Measurements from ENCODE around the gene SCMH1. TPM values are rescaled to one million over a fixed set of nuclear protein-coding genes. Genes with fewer than 3 reads are reported as not detected.

Gene SCMH1
- total RNA-seq, 1 experiment from 2014 or later = 19.4 TPM

DNA sequence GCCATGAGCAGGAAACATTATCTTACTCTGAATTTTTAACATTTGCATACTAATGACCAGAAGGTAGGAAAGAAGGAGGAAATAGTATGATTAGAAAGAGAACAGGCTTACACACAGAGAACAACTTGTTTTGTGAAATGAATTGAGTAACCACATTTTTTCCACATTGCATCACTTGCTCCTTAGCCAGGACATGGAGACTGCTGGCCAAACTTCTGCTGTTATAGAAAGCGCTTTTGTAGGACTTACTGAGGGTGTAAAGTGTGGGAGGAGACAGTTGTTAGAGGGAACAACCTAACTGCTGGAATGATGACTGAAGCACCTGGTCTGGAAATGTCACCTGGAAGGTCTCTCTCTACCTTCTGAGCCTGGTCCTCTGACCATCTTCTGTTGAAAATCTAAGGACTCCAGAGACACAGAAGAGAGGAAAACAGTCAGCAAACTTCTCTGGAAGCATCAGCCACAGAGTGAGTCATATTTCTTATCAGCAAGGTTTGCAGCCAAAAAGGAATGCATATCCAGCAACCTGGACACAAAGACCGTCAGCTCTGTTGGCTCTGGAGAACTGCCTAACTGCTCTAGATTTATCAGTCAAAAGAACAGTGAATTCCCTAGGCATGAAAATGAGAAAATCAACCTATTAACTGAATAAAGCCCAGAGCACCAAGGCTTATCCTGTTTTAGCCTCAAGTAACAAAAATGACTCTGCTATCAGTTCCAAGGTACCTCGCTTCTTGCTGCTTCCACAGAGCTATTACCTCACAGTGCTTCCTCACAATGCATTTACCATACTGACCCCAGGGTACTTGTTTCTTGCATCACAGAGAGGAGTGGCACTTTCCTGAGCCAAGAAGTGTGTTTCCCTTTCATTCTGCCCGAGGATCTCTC is 132.6 kb downstream of the SCMH1 start (continued):
- TF ChIP-seq EMX1 (CRISPR knock-in tag; IDR thresholded peaks at IDR 0.05) (no peak), RELA (CRISPR knock-in tag; IDR thresholded peaks at IDR 0.05; ENCODE audit: borderline replicate concordance) (no peak), JAZF1 (CRISPR knock-in tag; IDR thresholded peaks at IDR 0.05) (no peak), ZNF423 (CRISPR knock-in tag; IDR thresholded peaks at IDR 0.05) (no peak)

DNA sequence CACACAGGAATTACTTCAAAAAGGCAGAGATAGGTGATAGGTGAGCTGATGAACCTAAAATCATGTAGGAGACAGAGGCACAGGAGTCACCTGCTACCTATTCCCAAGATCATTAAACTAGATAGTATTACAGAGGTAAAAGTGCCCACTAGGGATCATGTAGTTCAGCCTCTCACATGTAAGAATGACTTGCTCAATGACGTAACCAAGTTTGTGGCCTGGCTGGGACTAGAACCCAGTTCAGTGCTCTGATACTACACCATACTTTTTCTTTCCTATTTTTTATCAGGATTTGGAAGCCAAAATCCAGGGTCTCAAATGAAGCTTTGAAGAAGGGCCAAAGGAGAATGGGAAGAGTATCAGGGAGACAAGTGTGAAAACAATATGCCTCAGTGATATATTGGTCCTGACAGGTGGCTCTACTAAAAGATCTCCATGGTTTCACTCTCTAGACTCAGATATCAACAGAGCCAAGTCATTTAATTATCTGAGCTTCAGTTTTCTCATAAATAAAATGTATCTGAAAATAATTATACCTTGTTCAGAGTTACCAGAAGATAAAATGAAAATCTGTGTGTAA is 133.3 kb downstream of the SCMH1 start:
- no peak for TF ChIP-seq ZNF512 (CRISPR knock-in tag; IDR thresholded peaks at IDR 0.05; ENCODE audit: borderline replicate concordance)
- TF ChIP-seq, protein P1, sequence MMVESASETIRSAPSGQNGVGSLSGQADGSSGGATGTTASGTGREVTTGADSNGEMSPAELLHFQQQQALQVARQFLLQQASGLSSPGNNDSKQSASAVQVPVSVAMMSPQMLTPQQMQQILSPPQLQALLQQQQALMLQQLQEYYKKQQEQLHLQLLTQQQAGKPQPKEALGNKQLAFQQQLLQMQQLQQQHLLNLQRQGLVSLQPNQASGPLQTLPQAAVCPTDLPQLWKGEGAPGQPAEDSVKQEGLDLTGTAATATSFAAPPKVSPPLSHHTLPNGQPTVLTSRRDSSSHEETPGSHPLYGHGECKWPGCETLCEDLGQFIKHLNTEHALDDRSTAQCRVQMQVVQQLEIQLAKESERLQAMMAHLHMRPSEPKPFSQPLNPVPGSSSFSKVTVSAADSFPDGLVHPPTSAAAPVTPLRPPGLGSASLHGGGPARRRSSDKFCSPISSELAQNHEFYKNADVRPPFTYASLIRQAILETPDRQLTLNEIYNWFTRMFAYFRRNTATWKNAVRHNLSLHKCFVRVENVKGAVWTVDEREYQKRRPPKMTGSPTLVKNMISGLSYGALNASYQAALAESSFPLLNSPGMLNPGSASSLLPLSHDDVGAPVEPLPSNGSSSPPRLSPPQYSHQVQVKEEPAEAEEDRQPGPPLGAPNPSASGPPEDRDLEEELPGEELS (CRISPR knock-in tag; IDR thresholded peaks at IDR 0.05) = no peak
- no peak for TF ChIP-seq GABPB1 (CRISPR knock-in tag; IDR thresholded peaks at IDR 0.05)
- TF ChIP-seq MXD4 (CRISPR knock-in tag; IDR thresholded peaks at IDR 0.05; ENCODE audit: borderline replicate concordance) = no peak
- ATAC-seq (no peak), DNase-seq (ENCODE audit: low spot score) (no peak)
- no peak overlapping the region for H3K27ac Mint-ChIP-seq
- H3K36me3 Mint-ChIP-seq = 0 out of 2 replicates have a peak, but pooled peaks cover 2% of the 10 kb centered on the region
- ChIA-PET POLR2A (interaction anchor here (0.6 kb wide), 1 partner anchor 22 kb away, joined by 3 read pairs; no protein-coding TSS in a partner anchor), CTCF (no interaction called here)
- no peaks in the 10 kb centered on the region for H3K9me3 Mint-ChIP-seq
- H3K27me3 Mint-ChIP-seq (ENCODE audit: low read depth) = no peaks in the 10 kb centered on the region
- peaks cover 15% of the 10 kb centered on the region for H3K4me1 Mint-ChIP-seq
- H3K4me3 Mint-ChIP-seq = no peak overlapping the region

DNA sequence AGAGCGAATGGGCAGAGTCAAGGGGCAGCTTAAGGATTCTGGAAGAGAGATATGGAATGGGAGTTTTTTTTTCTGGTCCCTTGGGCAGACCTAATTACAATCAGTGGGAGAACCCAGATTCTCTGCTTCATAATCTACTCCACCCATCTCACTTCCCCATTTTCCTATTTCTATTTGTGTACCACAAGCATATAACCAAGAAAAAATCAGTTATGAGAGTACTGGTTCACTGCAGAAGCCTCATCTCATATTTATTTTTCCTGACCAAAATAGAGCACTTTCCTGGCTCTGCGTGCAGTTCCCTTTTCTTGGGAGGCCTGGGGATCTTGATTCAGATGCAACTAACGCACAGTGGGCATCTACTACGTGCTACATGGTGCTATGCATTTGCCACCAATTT is 138.3 kb downstream of the SCMH1 start:
- H3K27ac Mint-ChIP-seq = no peak overlapping the region
- no peaks in the 10 kb centered on the region for H3K9me3 Mint-ChIP-seq
- no peak for TF ChIP-seq E2F5 (CRISPR knock-in tag; IDR thresholded peaks at IDR 0.05)
- TF ChIP-seq SMAD4 (CRISPR knock-in tag; IDR thresholded peaks at IDR 0.05) = no peak
- TF ChIP-seq, protein P1 (CRISPR knock-in tag; IDR thresholded peaks at IDR 0.05) = no peak
- TF ChIP-seq, protein P2, sequence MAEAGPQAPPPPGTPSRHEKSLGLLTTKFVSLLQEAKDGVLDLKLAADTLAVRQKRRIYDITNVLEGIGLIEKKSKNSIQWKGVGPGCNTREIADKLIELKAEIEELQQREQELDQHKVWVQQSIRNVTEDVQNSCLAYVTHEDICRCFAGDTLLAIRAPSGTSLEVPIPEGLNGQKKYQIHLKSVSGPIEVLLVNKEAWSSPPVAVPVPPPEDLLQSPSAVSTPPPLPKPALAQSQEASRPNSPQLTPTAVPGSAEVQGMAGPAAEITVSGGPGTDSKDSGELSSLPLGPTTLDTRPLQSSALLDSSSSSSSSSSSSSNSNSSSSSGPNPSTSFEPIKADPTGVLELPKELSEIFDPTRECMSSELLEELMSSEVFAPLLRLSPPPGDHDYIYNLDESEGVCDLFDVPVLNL (CRISPR knock-in tag; IDR thresholded peaks at IDR 0.05; ENCODE audit: borderline replicate concordance, low read depth) = no peak
- no peak for TF ChIP-seq ZNF317 (CRISPR knock-in tag; IDR thresholded peaks at IDR 0.05; ENCODE audit: borderline replicate concordance, low read depth)
- TF ChIP-seq ZNF423 (CRISPR knock-in tag; IDR thresholded peaks at IDR 0.05) = no peak
- no peak for TF ChIP-seq RORB (CRISPR knock-in tag; IDR thresholded peaks at IDR 0.05)
- TF ChIP-seq EMX1 (CRISPR knock-in tag; IDR thresholded peaks at IDR 0.05) = no peak
- H3K4me3 Mint-ChIP-seq = no peak overlapping the region
- no peak for ATAC-seq
- POLR2A ChIA-PET = no interaction called here
- CTCF ChIA-PET = no interaction called here
- DNase-seq (ENCODE audit: low spot score) = no peak
- no peaks in the 10 kb centered on the region for H3K27me3 Mint-ChIP-seq (ENCODE audit: low read depth)
- H3K36me3 Mint-ChIP-seq = no peaks in the 10 kb centered on the region
- peaks cover 8% of the 10 kb centered on the region for H3K4me1 Mint-ChIP-seq
